ENCODE results near the gene MEX3A.
A peak's percentile ranks its signal among the peaks of the same experiment; 100 is the strongest.

The MEX3A gene

GRCh38 chr1:156102633-156103511, 20.6 kb upstream of the MEX3A start:
- DNase-seq (ENCODE audit: low read depth), result no peak

GRCh38 chr1:156101880-156102279, 19.6 kb upstream of the MEX3A start:
- no peak for DNase-seq (ENCODE audit: low read depth)

GRCh38 chr1:156100205-156100995, 18.1 kb upstream of the MEX3A start:
- no peak for DNase-seq (ENCODE audit: low read depth)

- no peak for DNase-seq (ENCODE audit: low read depth)
Measured at GRCh38 chr1:156099282-156099681, 17.0 kb upstream of the MEX3A start.

- no peak for DNase-seq (ENCODE audit: low read depth)
Measured at GRCh38 chr1:156098784-156099183, 16.5 kb upstream of the MEX3A start.

GRCh38 chr1:156097499-156098178, 15.4 kb upstream of the MEX3A start:
- no peak for DNase-seq (ENCODE audit: low read depth)

- DNase-seq (ENCODE audit: low read depth), result peak; percentile 89
Measured at GRCh38 chr1:156096640-156097391, 14.6 kb upstream of the MEX3A start.

- DNase-seq (ENCODE audit: low read depth), result no peak
Measured at GRCh38 chr1:156095906-156096508, 13.7 kb upstream of the MEX3A start.

GRCh38 chr1:156091610-156092009, 9.3 kb upstream of the MEX3A start:
- DNase-seq (ENCODE audit: low read depth), result no peak

GRCh38 chr1:156090840-156091188, 8.5 kb upstream of the MEX3A start:
- DNase-seq (ENCODE audit: low read depth), result peak; percentile 80

GRCh38 chr1:156090138-156090839, 8.0 kb upstream of the MEX3A start:
- DNase-seq (ENCODE audit: low read depth), result no peak

- DNase-seq (ENCODE audit: low read depth), result no peak
Measured at GRCh38 chr1:156089704-156090103, 7.4 kb upstream of the MEX3A start.

GRCh38 chr1:156086256-156086662, 4.0 kb upstream of the MEX3A start:
- DNase-seq (ENCODE audit: low read depth), result no peak

- no peak for DNase-seq (ENCODE audit: low read depth)
Measured at GRCh38 chr1:156083800-156084790, 1.8 kb upstream of the MEX3A start.

GRCh38 chr1:156081917-156082308, 352 bp downstream of the MEX3A start:
- DNase-seq (ENCODE audit: low read depth), result no peak

GRCh38 chr1:156081180-156081916, 917 bp downstream of the MEX3A start:
- DNase-seq (ENCODE audit: low read depth), result no peak

GRCh38 chr1:156080863-156081179, 1.4 kb downstream of the MEX3A start:
- DNase-seq (ENCODE audit: low read depth), result no peak

- no peak for DNase-seq (ENCODE audit: low read depth)
Measured at GRCh38 chr1:156080241-156080862, 1.9 kb downstream of the MEX3A start.

- no peak for DNase-seq (ENCODE audit: low read depth)
Measured at GRCh38 chr1:156079762-156080161, 2.5 kb downstream of the MEX3A start.
